ENCODE results near the gene TNFSF10.

The TNFSF10 gene

DNA sequence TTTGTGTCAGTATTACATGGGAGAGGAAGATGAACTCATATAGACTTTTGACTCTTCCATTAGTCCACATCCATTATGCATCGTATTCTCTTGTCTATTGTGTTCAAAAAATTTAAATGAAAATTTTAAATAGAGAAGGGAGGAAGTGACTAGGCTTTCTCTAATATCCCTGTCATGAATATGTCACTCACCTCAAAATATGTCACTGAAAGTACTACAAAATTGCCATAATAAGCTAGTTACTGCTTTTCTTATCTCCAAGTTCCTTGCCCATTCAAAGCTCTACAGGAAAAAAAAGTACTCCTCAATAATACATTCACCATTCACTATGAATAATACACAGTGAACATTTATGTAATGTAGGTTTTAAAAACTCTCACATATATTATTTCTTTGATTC lies 52.6 kb downstream of the TNFSF10 start (continued):
- TF ChIP-seq, protein P1, sequence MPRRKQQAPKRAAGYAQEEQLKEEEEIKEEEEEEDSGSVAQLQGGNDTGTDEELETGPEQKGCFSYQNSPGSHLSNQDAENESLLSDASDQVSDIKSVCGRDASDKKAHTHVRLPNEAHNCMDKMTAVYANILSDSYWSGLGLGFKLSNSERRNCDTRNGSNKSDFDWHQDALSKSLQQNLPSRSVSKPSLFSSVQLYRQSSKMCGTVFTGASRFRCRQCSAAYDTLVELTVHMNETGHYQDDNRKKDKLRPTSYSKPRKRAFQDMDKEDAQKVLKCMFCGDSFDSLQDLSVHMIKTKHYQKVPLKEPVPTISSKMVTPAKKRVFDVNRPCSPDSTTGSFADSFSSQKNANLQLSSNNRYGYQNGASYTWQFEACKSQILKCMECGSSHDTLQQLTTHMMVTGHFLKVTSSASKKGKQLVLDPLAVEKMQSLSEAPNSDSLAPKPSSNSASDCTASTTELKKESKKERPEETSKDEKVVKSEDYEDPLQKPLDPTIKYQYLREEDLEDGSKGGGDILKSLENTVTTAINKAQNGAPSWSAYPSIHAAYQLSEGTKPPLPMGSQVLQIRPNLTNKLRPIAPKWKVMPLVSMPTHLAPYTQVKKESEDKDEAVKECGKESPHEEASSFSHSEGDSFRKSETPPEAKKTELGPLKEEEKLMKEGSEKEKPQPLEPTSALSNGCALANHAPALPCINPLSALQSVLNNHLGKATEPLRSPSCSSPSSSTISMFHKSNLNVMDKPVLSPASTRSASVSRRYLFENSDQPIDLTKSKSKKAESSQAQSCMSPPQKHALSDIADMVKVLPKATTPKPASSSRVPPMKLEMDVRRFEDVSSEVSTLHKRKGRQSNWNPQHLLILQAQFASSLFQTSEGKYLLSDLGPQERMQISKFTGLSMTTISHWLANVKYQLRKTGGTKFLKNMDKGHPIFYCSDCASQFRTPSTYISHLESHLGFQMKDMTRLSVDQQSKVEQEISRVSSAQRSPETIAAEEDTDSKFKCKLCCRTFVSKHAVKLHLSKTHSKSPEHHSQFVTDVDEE (CRISPR knock-in tag; IDR thresholded peaks at IDR 0.05) = no peak
- no peak for TF ChIP-seq RARB (CRISPR knock-in tag; IDR thresholded peaks at IDR 0.05)
- TF ChIP-seq OSR1 (CRISPR knock-in tag; IDR thresholded peaks at IDR 0.05) = no peak

DNA sequence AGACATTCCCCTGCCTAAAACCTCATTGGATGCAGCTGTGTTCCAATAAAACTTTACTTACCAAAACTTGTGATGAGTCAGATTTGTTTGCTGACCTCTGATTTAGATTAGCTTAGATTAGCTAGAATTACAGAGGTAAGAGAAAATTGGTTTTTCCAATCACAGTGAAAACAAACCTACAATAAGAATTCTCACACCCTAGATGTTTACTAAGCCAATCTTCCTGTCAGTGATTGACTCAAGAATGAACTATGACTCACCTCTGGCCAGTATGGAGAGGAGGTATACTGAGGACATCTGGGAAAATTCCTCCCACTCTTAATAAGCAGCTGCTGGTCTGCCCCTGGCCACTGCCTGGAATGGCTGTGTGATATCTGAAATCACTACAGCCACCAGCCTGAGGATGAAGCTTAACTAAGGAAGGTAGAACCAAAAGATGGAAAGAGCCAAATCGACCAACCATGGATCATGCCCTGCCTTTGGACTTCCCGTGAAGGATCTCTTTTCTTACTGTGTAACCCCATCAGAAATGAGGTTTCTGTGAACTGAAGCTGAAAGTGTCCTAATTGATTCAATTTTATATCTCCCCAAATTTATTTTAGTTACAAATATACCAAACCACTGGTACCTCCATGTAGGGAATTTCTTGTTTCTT lies 55.9 kb downstream of the TNFSF10 start:
- peak; percentile 84 for ATAC-seq
- TF ChIP-seq CSDC2 (CRISPR knock-in tag; IDR thresholded peaks at IDR 0.05) (no peak), GLIS3 (CRISPR knock-in tag; IDR thresholded peaks at IDR 0.05) (no peak), ZFP30 (CRISPR knock-in tag; IDR thresholded peaks at IDR 0.05) (no peak), ZC3H10 (CRISPR knock-in tag; IDR thresholded peaks at IDR 0.05) (no peak), CSRNP3 (CRISPR knock-in tag; IDR thresholded peaks at IDR 0.05) (no peak), OSR1 (CRISPR knock-in tag; IDR thresholded peaks at IDR 0.05) (no peak), ZNF8 (CRISPR knock-in tag; IDR thresholded peaks at IDR 0.05) (no peak), TCF4 (CRISPR knock-in tag; IDR thresholded peaks at IDR 0.05; ENCODE audit: borderline replicate concordance) (no peak), PATZ1 (CRISPR knock-in tag; IDR thresholded peaks at IDR 0.05; ENCODE audit: borderline replicate concordance) (no peak), PPARA (CRISPR knock-in tag; IDR thresholded peaks at IDR 0.05; ENCODE audit: borderline replicate concordance) (no peak), ZNF70 (CRISPR knock-in tag; IDR thresholded peaks at IDR 0.05) (no peak)

DNA sequence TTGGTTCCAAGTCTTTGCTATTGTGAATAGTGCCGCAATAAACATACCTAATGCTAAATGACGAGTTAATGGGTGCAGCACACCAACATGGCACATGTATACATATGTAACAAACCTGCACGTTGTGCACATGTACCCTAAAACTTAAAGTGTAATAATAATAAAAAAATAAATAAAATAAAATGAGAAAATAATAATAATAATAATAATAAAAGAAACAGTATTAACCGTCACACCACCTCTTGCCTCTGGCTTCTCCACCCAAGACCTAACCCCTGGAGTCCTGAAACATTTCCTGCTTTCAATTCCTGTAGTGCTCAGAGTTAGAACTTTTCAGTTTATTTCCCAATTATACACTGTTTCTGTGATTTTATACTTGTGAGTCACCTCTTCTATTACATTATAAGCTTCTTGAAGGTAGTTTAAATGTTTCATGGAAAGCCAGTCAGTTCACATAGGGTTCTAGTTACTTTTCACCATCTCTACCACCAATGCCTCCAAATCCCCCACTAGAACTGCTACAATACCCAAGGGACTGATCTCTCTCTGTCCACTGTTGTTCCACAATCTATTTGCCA lies 56.6 kb downstream of the TNFSF10 start:
- TF ChIP-seq RARB (CRISPR knock-in tag; IDR thresholded peaks at IDR 0.05) (no peak), ZFP30 (CRISPR knock-in tag; IDR thresholded peaks at IDR 0.05) (no peak), TCF4 (CRISPR knock-in tag; IDR thresholded peaks at IDR 0.05; ENCODE audit: borderline replicate concordance) (no peak), ZFP3 (CRISPR knock-in tag; IDR thresholded peaks at IDR 0.05) (no peak)
- TF ChIP-seq, protein P1 (CRISPR knock-in tag; IDR thresholded peaks at IDR 0.05) = no peak
- ATAC-seq = peak; percentile 51

- no peak for ATAC-seq
- TF ChIP-seq GLIS3 (CRISPR knock-in tag; IDR thresholded peaks at IDR 0.05) = no peak
- TF ChIP-seq ZFP30 (CRISPR knock-in tag; IDR thresholded peaks at IDR 0.05) = no peak
- TF ChIP-seq ARNTL (CRISPR knock-in tag; IDR thresholded peaks at IDR 0.05; ENCODE audit: borderline replicate concordance, low read depth) = no peak
- no peak for TF ChIP-seq PATZ1 (CRISPR knock-in tag; IDR thresholded peaks at IDR 0.05; ENCODE audit: borderline replicate concordance)
- no peak for TF ChIP-seq POU6F1 (CRISPR knock-in tag; IDR thresholded peaks at IDR 0.05; ENCODE audit: borderline replicate concordance, low read depth)
Observed at GRCh38 chr3:172465281-172465680, 57.9 kb downstream of the TNFSF10 start.
